B cell (primary cell): ENCODE measurements around the gene MYCL.

Experiments used
- CTCF ChIP-seq: fragments of 200-600 bp; IDR thresholded peaks from one replicate; pipeline ENCODE4 v1.8.0; 2022; ENCODE audit warnings: antibody characterized with exemption, mild to moderate bottlenecking
- EZH2 ChIP-seq: IDR thresholded peaks from 2 replicates; pipeline ENCODE4 v1.6.1; 2012; ENCODE audit warnings: borderline replicate concordance, low read depth, mild to moderate bottlenecking, moderate library complexity, low read length; ENCODE audit not compliant: insufficient read depth, poor library complexity, severe bottlenecking

DNA sequence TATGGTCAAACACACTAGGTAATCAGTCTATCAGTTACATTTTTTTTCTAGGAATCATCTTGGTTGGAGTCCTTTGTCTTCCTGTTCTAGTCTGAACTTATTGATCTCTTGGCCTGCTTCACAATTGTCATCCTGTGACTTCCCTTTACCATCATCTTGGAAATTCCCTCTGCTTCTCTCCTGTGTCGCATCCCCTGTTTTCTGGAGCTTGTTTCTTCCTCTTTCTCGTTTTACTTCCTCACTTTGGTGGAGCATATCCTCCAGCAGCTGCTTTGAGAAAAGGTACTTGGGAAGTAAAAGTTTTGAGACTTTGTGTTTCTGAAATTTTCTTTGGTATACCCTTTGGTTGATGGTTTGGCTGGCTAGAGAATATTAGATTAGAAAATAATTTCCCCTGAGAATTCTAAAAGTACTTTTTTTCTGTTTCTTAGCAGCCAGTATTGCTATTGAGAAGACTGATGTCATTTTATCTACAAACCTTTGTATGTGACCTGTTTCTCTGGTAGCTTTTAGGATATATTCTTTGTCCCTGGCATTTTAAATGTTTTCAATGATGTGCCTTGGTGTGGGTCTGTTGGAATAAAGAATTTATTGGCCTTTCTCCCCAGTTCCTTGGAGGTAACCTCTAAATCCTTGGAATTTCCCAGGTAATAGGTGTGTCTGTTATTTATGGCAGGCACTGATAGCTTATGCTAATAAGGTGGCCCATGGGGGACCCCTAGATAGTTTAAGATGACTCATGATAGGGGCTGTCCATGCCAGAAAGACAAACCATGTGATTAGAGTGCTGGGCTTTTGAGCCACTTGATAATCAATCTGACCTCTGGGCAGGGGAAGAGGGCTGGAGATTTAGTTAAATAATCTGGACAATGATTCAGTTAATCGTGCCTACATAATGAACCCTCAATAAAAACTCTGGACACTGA is 6.1 kb upstream of the MYCL start:
- TF ChIP-seq CTCF = no peak
- no peak for TF ChIP-seq EZH2
